Heart left ventricle (tissue), 16 donors: ENCODE results near the gene HS3ST6. TPM values are rescaled to one million over a fixed set of nuclear protein-coding genes. Genes with fewer than 3 reads are reported as not detected.
A peak's percentile ranks its signal among the peaks of the same experiment; 100 is the strongest.

Source experiments
- ATAC-seq, 4 donors: fragments of 200-7000 bp; cut with Tn5 transposase; one replicate each; pipeline ENCODE4 v1.9.1; 2020 to 2022; ENCODE audit warnings: moderate library complexity in 4 of 4, mild to moderate bottlenecking in 3 of 4, moderate number of reproducible peaks in 1 of 4
- DNase-seq, 5 donors: peaks; one replicate each; pipeline ENCODE4 v3.0.0-alpha.2; 2020
- H3K27ac ChIP-seq, 12 donors: fragments of 200-600 bp; sonication (generic) in 4 of 12; one replicate each; pipeline versions ENCODE4 v1.5.0 to v1.8.0; 2016 to 2022; ENCODE audit warnings: mild to moderate bottlenecking in 2 of 12
- H3K27me3 ChIP-seq, 9 donors: fragments of 200-600 bp; sonication (generic) in 2 of 9; one replicate each; pipeline versions ENCODE4 v1.5.1 to v1.8.0; 2016 to 2022; ENCODE audit warnings: mild to moderate bottlenecking in 3 of 9
- H3K36me3 ChIP-seq, 9 donors: fragments of 200-600 bp; sonication (generic) in 2 of 9; one replicate each; pipeline versions ENCODE4 v1.5.0 to v1.8.0; 2018 to 2022; ENCODE audit warnings: mild to moderate bottlenecking in 2 of 9
- H3K4me1 ChIP-seq, 12 donors: fragments of 200-600 bp; sonication (generic) in 4 of 12; one replicate each; pipeline versions ENCODE4 v1.5.0 to v1.8.0; 2016 to 2022; ENCODE audit warnings: mild to moderate bottlenecking in 3 of 12
- H3K4me3 ChIP-seq, 12 donors: fragments of 200-600 bp; sonication (generic) in 4 of 12; one replicate each; pipeline versions ENCODE4 v1.5.0 to v1.8.0; 2017 to 2022; ENCODE audit warnings: mild to moderate bottlenecking in 9 of 12, moderate library complexity in 4 of 12
- H3K9me3 ChIP-seq, 12 donors: fragments of 200-600 bp; sonication (generic) in 4 of 12; one replicate each; pipeline versions ENCODE4 v1.5.0 to v1.8.0; 2016 to 2022; ENCODE audit warnings: mild to moderate bottlenecking in 1 of 12
- CTCF ChIP-seq, 12 donors: fragments of 200-600 bp; sonication (generic) in 4 of 12; IDR thresholded peaks; one replicate each; pipeline versions ENCODE4 v1.5.0 to v1.8.0; 2018 to 2022; ENCODE audit warnings: antibody characterized with exemption in 12 of 12, mild to moderate bottlenecking in 5 of 12
- POLR2A ChIP-seq, 2 donors: fragments of 450-650 bp; IDR thresholded peaks; one replicate each; pipeline ENCODE4 v1.6.1; 2017; ENCODE audit warnings: antibody characterized with exemption in 2 of 2, mild to moderate bottlenecking in 2 of 2, moderate library complexity in 2 of 2
- WGBS, 4 donors: extraction: QIAGEN DNeasy Blood & Tissue Kit in 2 of 4; methylation state at CpG; one replicate each; pipeline versions ENCODE4 v1.1.5 to v1.1.7; 2013 to 2018; 5-methylcytosine and 5-hydroxymethylcytosine counted together
- intact Hi-C, 10 donors: fragments of 100-400 bp; cut with DNase I; formaldehyde crosslinking; loops; one replicate each; pipeline versions ENCODE4 v1.11.1 to v1.14.2; 2022
- polyA plus RNA-seq, 2 donors: library from polyadenylated mRNA; stranded (reverse); fragments of 200-250 nt; gene quantifications; one replicate each; pipeline ENCODE4 v1.2.3, GENCODE V29; 2013
- total RNA-seq, 9 donors: library from RNA; depleted of rRNA in 2 of 9; stranded (reverse); fragments of >200 nt in 2 of 9; fragmentation: NEBNext Ultra II Directional in 3 of 9; extraction: Animal tissue kit (Norgen Biotek cat#: 25700) in 3 of 9; gene quantifications; one replicate each; pipeline versions ENCODE4 v1.1.0 to v1.2.4, GENCODE V29; 2016 to 2023
- donor health status: ischemic (EF 13 %, LVEDD 7.1; RV severe dilation, severe dysfunction).
- donor health status: healthy with polysubstance abuse.
- donor health status: DM: no; HTN: yes; CAD: no.
- donor health status: DM: no; HTN: no; CAD: no.
- donor health status: ischemic (EF 25% LVEDD 6.9; RV normal size, moderate dysfunction).
- donor health status: ischemic (EF 25% LVEDD 5.7; RV mildly dilated, moderate dysfunction).
- donor health status: healthy.
- donor health status: DM: yes; HTN: yes; CAD: no.
- donor health status: ischemic (EF 35%, LVEDD 5.7; RV mildly dilated, moderate dysfunction).
- donor health status: nonischemic (EF 11% LVEDD 7.7; RV severe dilation, severe dysfunction).
- donor health status: DM: yes; HTN: yes; CAD: no.
- donor health status: PGD.
- donor health status: ischemic (EF 29% LVEDD 5.4; RV normal size, mild dysfunction).
- donor health status: nonischemic (EF 23%, LVEDD 6.1; RV moderate dilation, normal function).

The HS3ST6 gene
- total and polyA plus RNA-seq, 11 donors = not detected

DNA sequence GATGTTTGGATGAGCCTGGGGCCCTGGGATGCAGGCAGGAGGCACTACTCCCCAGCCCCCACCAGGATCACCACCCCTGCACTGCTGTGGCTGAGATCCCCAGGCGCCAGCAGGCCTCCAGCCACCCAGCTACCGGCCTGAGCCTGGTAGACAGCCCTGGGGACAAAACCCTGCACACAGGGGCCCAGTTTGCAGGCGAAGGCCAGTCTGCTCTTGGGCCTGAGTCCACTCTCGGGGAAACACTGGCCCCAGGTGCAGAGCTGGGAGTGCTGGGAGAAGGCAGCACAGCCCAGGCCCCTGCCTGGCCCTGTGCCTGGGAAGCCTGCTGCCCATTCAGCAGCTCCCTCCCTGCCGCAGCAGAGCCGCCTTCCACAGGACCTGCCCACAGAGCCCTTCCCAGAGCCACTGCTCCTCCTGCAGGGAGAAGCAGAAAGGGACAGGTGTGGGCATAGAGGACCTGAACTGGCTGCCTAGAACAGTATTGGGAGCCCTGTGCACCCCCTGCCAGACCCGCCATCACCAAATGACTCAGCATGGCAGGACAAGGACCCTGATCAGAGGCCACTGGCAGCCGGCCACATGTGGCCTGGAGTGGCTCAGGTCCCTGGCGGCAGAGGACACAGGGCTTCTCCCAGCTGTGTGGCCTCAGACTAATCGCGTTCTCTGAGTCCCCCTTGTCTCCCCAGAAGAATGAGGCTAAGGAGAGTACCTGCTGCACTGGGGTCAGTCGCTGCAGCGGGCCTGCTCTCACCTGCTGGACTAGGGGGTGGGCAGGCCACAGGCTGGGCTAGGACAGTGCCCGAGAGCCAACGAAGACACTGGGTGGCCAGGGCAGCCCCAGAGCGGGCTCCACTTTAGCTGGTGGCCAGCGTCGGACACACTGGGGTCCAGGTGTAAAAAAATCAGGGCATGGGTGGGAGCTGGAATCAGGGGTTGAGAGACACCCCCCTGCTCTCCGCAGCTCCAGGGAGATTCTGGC is 14.1 kb upstream of the HS3ST6 start:
- Histone ChIP-seq H3K27ac (no peak overlapping the region), H3K4me1 (peaks cover 0 to 12% (median 7%) of the 10 kb centered on the region in 12 donors), H3K27me3 (no peaks in the 10 kb centered on the region), H3K4me3 (no peak overlapping the region), H3K36me3 (peaks cover 0 to 8% (median under 1%) of the 10 kb centered on the region in 9 donors), H3K9me3 (no peaks in the 10 kb centered on the region)
- 65 to 72% (median 70%) methylated on average over 16 to 19 of the region's 19 CpGs for WGBS, 4 donors
- TF ChIP-seq CTCF (IDR thresholded peaks at IDR 0.05) (peak in 1 of 12 donors; percentile 9), POLR2A (IDR thresholded peaks at IDR 0.05) (no peak)
- intact Hi-C loops = loop anchor here in 1 of 10 donors (5.0 kb wide), 1 partner anchor 70 kb away; no protein-coding TSS in a partner anchor
- ATAC-seq (peak in 3 of 4 donors; percentile 7 to 51 (median 15)), DNase-seq (peak in 1 of 5 donors; percentile 54)

DNA sequence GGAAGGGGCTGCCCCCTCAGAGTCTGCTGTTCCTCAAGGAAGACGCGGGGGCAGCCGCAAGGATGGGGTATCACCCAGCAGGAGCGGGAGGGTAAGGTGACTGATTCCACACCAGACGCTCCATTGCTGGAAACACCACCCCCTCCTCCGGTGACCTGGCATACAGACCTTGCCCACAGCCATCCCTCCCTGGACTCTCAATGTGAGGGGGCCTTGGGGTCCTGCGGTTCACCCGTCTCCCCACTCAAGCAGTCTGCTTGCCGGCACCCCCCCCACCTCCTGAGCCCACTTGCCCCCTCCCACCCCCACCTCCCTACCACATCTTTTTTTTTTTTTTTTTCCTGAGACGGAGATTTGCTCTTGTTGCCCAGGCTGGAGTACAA is 12.1 kb upstream of the HS3ST6 start:
- Histone ChIP-seq H3K27me3 (no peaks in the 10 kb centered on the region), H3K36me3 (no peaks in the 10 kb centered on the region), H3K4me1 (peaks cover 0 to 12% (median 7%) of the 10 kb centered on the region in 12 donors), H3K27ac (no peak overlapping the region), H3K9me3 (no peaks in the 10 kb centered on the region), H3K4me3 (peak overlapping the region in 1 of 12 donors; percentile 70)
- intact Hi-C loops = loop anchor here in 2 of 10 donors (2.0 to 5.0 kb wide), 2 partner anchors 66 to 68 kb away; no protein-coding TSS in a partner anchor
- TF ChIP-seq CTCF (IDR thresholded peaks at IDR 0.05) = no peak
- no peak for TF ChIP-seq POLR2A (IDR thresholded peaks at IDR 0.05)
- ATAC-seq (no peak), DNase-seq (no peak)
- WGBS, 4 donors = 61 to 84% (median 78%) methylated on average over 10 of the region's 10 CpGs

DNA sequence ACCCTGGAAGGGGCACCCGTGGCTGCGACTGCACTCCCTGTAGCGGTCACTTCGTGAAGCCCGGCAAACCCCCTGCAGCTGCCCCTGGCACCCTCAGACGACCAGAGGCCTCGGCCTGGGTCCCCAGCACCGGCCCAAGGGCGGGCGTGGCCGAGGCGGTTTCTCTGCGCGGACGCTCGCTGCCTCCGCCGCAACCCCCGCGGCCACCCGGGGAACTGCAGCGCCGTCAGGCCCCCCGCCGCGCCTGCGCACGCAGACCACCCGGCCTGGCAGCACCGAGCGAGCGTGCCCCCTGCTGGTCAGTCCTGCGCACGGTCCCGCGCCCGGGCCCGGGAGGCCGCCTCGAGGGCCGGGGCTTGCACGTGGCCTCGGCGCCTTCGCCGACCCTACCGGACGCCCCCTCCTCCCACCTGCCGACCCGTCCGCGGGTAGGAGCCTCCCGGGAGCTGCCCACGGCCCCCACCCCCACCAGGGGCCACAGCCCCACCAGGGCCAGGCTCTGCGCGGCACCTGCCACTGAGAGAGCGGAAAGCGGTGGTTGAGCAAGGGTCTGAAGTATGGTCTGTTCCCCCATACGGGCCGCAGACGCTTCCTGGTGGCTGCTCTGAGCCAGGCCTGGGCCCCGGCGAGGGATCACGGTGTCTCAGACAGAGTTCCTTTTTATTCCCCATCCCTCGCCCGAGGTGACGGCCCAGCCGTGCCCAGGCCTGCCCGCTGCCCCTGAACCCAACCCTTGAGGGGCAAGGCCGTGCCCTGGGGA is 11.5 kb upstream of the HS3ST6 start:
- intact Hi-C loops = loop anchor here in 8 of 10 donors (1.0 to 5.0 kb wide), 4 partner anchors 65 to 222 kb away; partner anchors contain the start of gene MAPK8IP3 (in 1 of the 8)
- Histone ChIP-seq H3K4me3 (peak overlapping the region; percentile 37 to 74 (median 64)), H3K27ac (peak overlapping the region; percentile 36 to 85 (median 76)), H3K27me3 (peaks cover 0 to 5% (median 0%) of the 10 kb centered on the region in 9 donors), H3K36me3 (no peaks in the 10 kb centered on the region), H3K4me1 (peaks cover 0 to 12% (median 7%) of the 10 kb centered on the region in 12 donors), H3K9me3 (no peaks in the 10 kb centered on the region)
- peak; percentile 75 to 95 (median 91) for ATAC-seq
- peak; percentile 90 to 97 (median 91) for DNase-seq
- WGBS, 4 donors = 12 to 32% (median 18%) methylated on average over 17 to 70 of the region's 70 CpGs
- TF ChIP-seq CTCF (IDR thresholded peaks at IDR 0.05) (peak; percentile 83 to 100 (median 98)), POLR2A (IDR thresholded peaks at IDR 0.05) (peak in 1 of 2 donors; percentile 50)
